Liver (tissue), 9 donors: ENCODE results near the gene BEST2. TPM values are rescaled to one million over a fixed set of nuclear protein-coding genes. Genes with fewer than 3 reads are reported as not detected.

Experiments used
- DNase-seq: peaks from one replicate; pipeline ENCODE4 v3.0.0-alpha.2; 2017; ENCODE audit warnings: low spot score
- H3K27ac ChIP-seq, 2 donors: one replicate each; pipeline ENCODE4 v1.7.0; 2013; ENCODE audit warnings: inconsistent platforms in 2 of 2, low read length in 2 of 2, control low read depth in 1 of 2, low read depth in 1 of 2, mild to moderate bottlenecking in 1 of 2
- H3K27me3 ChIP-seq, 4 donors: one replicate each; pipeline versions ENCODE4 v1.6.1 to v1.7.0; 2013; ENCODE audit warnings: low read length in 3 of 4, inconsistent platforms in 1 of 4, mild to moderate bottlenecking in 1 of 4, moderate library complexity in 1 of 4; ENCODE audit not compliant: control insufficient read depth in 4 of 4, insufficient read depth in 4 of 4
- H3K36me3 ChIP-seq, 4 donors: one replicate each; pipeline versions ENCODE4 v1.6.1 to v1.7.0; 2013; ENCODE audit warnings: low read length in 3 of 4, mild to moderate bottlenecking in 3 of 4, low read depth in 1 of 4, moderate library complexity in 1 of 4; ENCODE audit not compliant: control insufficient read depth in 4 of 4, insufficient read depth in 3 of 4
- H3K4me1 ChIP-seq, 4 donors: one replicate each; pipeline versions ENCODE4 v1.6.1 to v1.7.0; 2013; ENCODE audit warnings: low read length in 3 of 4, mild to moderate bottlenecking in 3 of 4, moderate library complexity in 1 of 4; ENCODE audit not compliant: control insufficient read depth in 4 of 4, insufficient read depth in 4 of 4
- H3K4me3 ChIP-seq, 3 donors: one replicate each; pipeline versions ENCODE4 v1.6.1 to v1.7.0; 2013; ENCODE audit warnings: low read length in 3 of 3, control low read depth in 1 of 3, low read depth in 1 of 3, mild to moderate bottlenecking in 1 of 3
- H3K9ac ChIP-seq, 2 donors: one replicate each; pipeline ENCODE4 v1.7.0; 2013; ENCODE audit warnings: low read length in 2 of 2, mild to moderate bottlenecking in 2 of 2, moderate library complexity in 2 of 2, control low read depth in 1 of 2, low read depth in 1 of 2
- H3K9me3 ChIP-seq, 4 donors: one replicate each; pipeline versions ENCODE4 v1.6.1 to v1.7.0; 2013; ENCODE audit warnings: low read length in 3 of 4; ENCODE audit not compliant: control insufficient read depth in 4 of 4
- ATF3 ChIP-seq: IDR thresholded peaks from 2 replicates; pipeline ENCODE4 v1.6.1; 2016; ENCODE audit warnings: antibody characterized with exemption
- EGR1 ChIP-seq, 2 donors: IDR thresholded peaks; 2 replicates each; pipeline ENCODE4 v1.6.1; 2016 to 2018; ENCODE audit warnings: antibody characterized with exemption in 2 of 2, low read depth in 2 of 2
- FOXA1 ChIP-seq: IDR thresholded peaks from 2 replicates; pipeline ENCODE4 v1.6.1; 2016; ENCODE audit warnings: antibody characterized with exemption
- FOXA2 ChIP-seq: IDR thresholded peaks from 2 replicates; pipeline ENCODE4 v1.6.1; 2016; ENCODE audit warnings: antibody characterized with exemption
- GABPA ChIP-seq, 2 donors: IDR thresholded peaks in 1 of 2; conservative IDR thresholded peaks in 1 of 2; 2 replicates each; pipeline ENCODE4 v1.6.1; 2016; ENCODE audit warnings: antibody characterized with exemption in 2 of 2, mild to moderate bottlenecking in 1 of 2, moderate library complexity in 1 of 2
- HNF4A ChIP-seq, 2 donors: conservative IDR thresholded peaks; 2 replicates each; pipeline ENCODE4 v1.6.1; 2016; ENCODE audit warnings: antibody characterized with exemption in 2 of 2, mild to moderate bottlenecking in 2 of 2
- HNF4G ChIP-seq: IDR thresholded peaks from 2 replicates; pipeline ENCODE4 v1.6.1; 2016; ENCODE audit warnings: antibody characterized with exemption
- JUND ChIP-seq, 2 donors: IDR thresholded peaks; 2 replicates each; pipeline ENCODE4 v1.6.1; 2016; ENCODE audit warnings: antibody characterized with exemption in 2 of 2
- MAX ChIP-seq: IDR thresholded peaks from 2 replicates; pipeline ENCODE4 v1.6.1; 2016; ENCODE audit warnings: antibody characterized with exemption
- NR2F2 ChIP-seq: IDR thresholded peaks from 2 replicates; pipeline ENCODE4 v1.6.1; 2016; ENCODE audit warnings: antibody characterized with exemption
- RAD21 ChIP-seq, 2 donors: IDR thresholded peaks; 2 replicates each; pipeline ENCODE4 v1.6.1; 2016; ENCODE audit warnings: antibody characterized with exemption in 2 of 2, mild to moderate bottlenecking in 2 of 2
- REST ChIP-seq: IDR thresholded peaks from 2 replicates; pipeline ENCODE4 v1.6.1; 2016; ENCODE audit warnings: antibody characterized with exemption, mild to moderate bottlenecking
- RXRA ChIP-seq, 2 donors: IDR thresholded peaks; 2 replicates each; pipeline ENCODE4 v1.6.1; 2017 to 2018; ENCODE audit warnings: antibody characterized with exemption in 2 of 2, mild to moderate bottlenecking in 1 of 2
- SP1 ChIP-seq: IDR thresholded peaks from 2 replicates; pipeline ENCODE4 v1.6.1; 2018; ENCODE audit warnings: antibody characterized with exemption, mild to moderate bottlenecking
- TAF1 ChIP-seq: conservative IDR thresholded peaks from 2 replicates; pipeline ENCODE4 v1.6.1; 2016; ENCODE audit warnings: antibody characterized with exemption, mild to moderate bottlenecking
- YY1 ChIP-seq: IDR thresholded peaks from 2 replicates; pipeline ENCODE4 v1.6.1; 2016; ENCODE audit warnings: antibody characterized with exemption, mild to moderate bottlenecking
- WGBS: extraction: QIAGEN DNeasy Blood & Tissue Kit; methylation state at CpG from one replicate; pipeline ENCODE4 v1.1.7; 2013; 5-methylcytosine and 5-hydroxymethylcytosine counted together
- polyA plus RNA-seq, 2 donors: library from polyadenylated mRNA; stranded (reverse) in 1 of 2; unstranded in 1 of 2; fragments of 200-250 nt in 1 of 2; fragments of >200 nt in 1 of 2; fragmentation: Nextera tagmentation in 1 of 2; extraction: Ambion mirVana in 1 of 2; gene quantifications; one replicate each; pipeline versions ENCODE4 v1.2.1 to v1.2.3, GENCODE V29; 2013 to 2015
- total RNA-seq, 2 donors: library from RNA; depleted of rRNA; stranded (reverse); fragments of >200 nt; gene quantifications; one replicate each; pipeline ENCODE4 v1.2.3, GENCODE V29; 2014
- TF ChIP-seq, protein P1 (sequence below): IDR thresholded peaks from 2 replicates; pipeline ENCODE4 v1.6.1; 2016; ENCODE audit warnings: antibody characterized with exemption
- TF ChIP-seq, protein P2 (sequence below): fragments of 150-350 bp; IDR thresholded peaks from 2 replicates; pipeline ENCODE4 v1.5.1; 2017; ENCODE audit warnings: improper control_type of control experiment, low read depth, low read length; ENCODE audit not compliant: missing input control
- donor health status: healthy.
- donor health status: healthy.
- donor health status: healthy.
- donor health status: healthy.
- donor health status: healthy.

Gene BEST2
- total and polyA plus RNA-seq, 4 donors: not detected

DNA sequence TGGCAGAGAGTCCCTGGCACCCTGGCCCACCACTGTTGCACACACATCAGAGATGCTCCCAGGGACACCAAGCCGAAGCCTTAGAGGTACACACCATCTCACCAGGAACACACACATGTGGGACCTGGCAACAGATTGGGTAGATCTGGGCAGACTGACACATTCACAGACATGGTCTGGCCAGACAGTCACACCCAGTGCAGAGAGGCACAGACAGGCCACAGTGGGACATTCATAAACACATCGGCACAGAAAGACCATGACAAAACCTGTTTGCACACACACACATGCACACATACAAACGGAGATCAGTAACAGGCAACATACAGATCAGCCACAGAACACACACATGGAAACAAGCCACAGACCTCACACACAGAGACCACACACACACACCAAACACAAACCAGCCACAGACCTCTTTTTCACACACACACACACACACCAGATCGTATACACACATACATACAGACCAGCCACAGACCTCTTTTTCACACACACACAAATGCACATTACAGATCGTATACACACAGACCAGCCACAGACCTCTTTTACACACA is 33.4 kb downstream of the BEST2 start:
- Histone ChIP-seq H3K4me1 (peaks cover 11 to 44% (median 25%) of the 10 kb centered on the region in 4 donors), H3K9ac (no peak overlapping the region), H3K4me3 (no peak overlapping the region), H3K27me3 (no peaks in the 10 kb centered on the region), H3K9me3 (no peaks in the 10 kb centered on the region), H3K36me3 (no peaks in the 10 kb centered on the region), H3K27ac (peak overlapping the region; percentile 67 to 86)
- WGBS: 71% methylated on average over 5 of the region's 5 CpGs
- peak; percentile 49 for DNase-seq
- TF ChIP-seq HNF4G: no peak
- TF ChIP-seq, protein P1, sequence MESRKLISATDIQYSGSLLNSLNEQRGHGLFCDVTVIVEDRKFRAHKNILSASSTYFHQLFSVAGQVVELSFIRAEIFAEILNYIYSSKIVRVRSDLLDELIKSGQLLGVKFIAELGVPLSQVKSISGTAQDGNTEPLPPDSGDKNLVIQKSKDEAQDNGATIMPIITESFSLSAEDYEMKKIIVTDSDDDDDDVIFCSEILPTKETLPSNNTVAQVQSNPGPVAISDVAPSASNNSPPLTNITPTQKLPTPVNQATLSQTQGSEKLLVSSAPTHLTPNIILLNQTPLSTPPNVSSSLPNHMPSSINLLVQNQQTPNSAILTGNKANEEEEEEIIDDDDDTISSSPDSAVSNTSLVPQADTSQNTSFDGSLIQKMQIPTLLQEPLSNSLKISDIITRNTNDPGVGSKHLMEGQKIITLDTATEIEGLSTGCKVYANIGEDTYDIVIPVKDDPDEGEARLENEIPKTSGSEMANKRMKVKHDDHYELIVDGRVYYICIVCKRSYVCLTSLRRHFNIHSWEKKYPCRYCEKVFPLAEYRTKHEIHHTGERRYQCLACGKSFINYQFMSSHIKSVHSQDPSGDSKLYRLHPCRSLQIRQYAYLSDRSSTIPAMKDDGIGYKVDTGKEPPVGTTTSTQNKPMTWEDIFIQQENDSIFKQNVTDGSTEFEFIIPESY: no peak
- no peak for TF ChIP-seq GABPA (IDR thresholded peaks at IDR 0.05 in 1 of 2, conservative IDR thresholded peaks at IDR 0.05 in 1 of 2)
- no peak for TF ChIP-seq MAX
- no peak for TF ChIP-seq REST
- no peak for TF ChIP-seq NR2F2
- no peak for TF ChIP-seq SP1
- no peak for TF ChIP-seq FOXA1
- no peak for TF ChIP-seq YY1
- TF ChIP-seq, protein P2, sequence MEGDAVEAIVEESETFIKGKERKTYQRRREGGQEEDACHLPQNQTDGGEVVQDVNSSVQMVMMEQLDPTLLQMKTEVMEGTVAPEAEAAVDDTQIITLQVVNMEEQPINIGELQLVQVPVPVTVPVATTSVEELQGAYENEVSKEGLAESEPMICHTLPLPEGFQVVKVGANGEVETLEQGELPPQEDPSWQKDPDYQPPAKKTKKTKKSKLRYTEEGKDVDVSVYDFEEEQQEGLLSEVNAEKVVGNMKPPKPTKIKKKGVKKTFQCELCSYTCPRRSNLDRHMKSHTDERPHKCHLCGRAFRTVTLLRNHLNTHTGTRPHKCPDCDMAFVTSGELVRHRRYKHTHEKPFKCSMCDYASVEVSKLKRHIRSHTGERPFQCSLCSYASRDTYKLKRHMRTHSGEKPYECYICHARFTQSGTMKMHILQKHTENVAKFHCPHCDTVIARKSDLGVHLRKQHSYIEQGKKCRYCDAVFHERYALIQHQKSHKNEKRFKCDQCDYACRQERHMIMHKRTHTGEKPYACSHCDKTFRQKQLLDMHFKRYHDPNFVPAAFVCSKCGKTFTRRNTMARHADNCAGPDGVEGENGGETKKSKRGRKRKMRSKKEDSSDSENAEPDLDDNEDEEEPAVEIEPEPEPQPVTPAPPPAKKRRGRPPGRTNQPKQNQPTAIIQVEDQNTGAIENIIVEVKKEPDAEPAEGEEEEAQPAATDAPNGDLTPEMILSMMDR: no peak
- no peak for TF ChIP-seq EGR1 (IDR thresholded peaks at IDR 0.05; ENCODE audit: low read depth in 2 of 2)
- TF ChIP-seq ATF3: no peak
- TF ChIP-seq RAD21 (IDR thresholded peaks at IDR 0.05): no peak
- TF ChIP-seq HNF4A (conservative IDR thresholded peaks at IDR 0.05): no peak
- TF ChIP-seq FOXA2: no peak
- TF ChIP-seq RXRA (IDR thresholded peaks at IDR 0.05): no peak
- no peak for TF ChIP-seq JUND (IDR thresholded peaks at IDR 0.05)
- TF ChIP-seq TAF1: no peak
